HG03342 (cell line): ENCODE results near the gene PARK7.

Experiments used
- ATAC-seq: cut with Tn5 transposase; IDR thresholded peaks from one replicate; pipeline ENCODE4 v1.9.1; 2021; ENCODE audit warnings: mild to moderate bottlenecking, moderate library complexity; ENCODE audit not compliant: unreplicated experiment

PARK7 gene

GRCh38 chr1:8006037-8006963 is 44.8 kb downstream of the PARK7 start:
- no peak for ATAC-seq

DNA sequence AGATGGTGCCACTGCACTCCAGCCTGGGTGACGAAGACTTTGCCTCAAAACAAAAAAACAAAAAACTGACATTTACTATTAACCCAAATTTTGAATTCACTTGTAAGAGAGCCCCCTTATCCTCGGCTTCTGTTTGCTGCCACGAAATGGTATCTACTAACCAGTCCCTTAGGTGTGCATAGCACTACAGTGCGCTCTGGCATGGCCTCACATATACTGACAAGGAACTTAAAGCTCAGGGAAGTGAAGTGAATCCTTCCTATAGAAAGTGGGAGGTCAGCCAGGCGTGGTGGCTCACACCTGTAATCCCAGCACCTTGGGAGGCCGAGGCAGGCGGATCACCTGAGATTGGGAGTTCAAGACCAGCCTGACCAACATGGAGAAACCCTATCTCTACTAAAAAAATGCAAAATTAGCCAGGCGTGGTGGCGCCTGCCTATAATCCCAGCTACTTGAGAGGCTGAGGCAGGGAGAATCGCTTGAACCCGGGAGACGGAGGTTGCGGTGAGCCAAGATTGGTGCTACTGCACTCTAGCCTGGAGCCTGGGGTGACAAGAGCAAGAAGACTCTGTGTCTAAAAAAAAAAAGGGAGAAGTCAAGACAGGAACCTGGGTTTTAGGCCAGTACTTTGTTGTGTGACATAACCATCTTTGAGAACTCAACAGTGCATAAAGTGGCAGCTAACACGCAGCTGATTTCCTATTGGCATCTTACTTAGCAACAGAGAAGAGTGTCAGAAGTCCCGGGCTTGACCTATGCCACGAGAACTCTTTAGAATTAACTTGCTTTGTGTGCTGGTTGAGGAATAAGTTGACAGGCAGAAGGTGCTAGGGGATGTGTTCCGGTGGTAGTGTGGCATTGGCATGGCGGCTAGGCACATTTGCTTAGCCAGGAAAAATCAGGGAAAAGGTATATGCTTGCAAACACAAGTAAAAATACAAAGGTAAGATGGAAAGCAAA is 47.8 kb downstream of the PARK7 start:
- no peak for ATAC-seq

DNA sequence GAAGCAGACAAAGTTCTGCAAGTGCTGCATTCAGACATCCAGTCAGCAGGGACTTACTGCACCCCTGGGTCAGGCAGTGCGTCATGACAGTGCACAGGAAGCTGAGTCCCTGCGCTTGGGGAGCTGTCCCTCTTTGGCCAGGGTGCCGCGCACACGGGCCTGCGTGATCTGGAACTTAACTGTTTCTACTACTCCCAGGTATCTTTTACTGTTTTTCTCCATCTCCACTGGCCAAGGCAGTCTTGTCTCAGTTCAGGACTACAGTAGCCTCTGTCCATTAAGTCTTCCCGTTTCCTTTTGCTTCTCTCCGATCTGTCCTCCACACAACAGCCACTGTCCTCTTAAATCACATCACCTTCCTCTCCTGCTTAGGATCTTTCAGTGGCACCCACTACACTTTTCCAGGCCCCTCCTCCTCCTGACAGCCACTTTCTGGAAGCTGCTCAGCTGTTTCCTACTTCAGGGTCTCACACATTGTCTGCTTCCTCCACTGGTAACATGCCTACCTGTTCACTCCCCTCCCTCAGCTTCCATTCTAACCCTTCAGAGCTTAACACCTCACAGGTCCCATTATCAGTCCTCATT is 48.7 kb downstream of the PARK7 start:
- no peak for ATAC-seq

DNA sequence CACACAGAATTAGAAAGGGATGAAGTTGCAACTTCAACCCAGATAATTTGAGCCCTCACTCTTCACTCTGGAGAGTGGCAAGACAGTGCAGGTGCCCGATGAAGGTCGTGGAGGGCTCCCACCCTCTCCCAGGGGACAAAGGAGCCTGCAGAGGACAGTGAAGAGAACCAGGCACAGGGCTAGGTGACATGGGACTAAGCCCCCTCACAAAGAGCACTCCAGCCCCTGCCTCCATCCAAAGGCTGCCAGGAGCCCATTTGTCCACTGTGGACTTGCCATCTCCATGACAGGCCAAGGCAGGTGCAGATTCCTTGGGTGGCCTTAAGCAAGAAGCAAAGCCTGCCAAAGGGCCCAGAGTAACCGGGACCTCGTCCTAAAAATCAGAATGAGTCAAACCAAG is 49.5 kb downstream of the PARK7 start:
- ATAC-seq = no peak

DNA sequence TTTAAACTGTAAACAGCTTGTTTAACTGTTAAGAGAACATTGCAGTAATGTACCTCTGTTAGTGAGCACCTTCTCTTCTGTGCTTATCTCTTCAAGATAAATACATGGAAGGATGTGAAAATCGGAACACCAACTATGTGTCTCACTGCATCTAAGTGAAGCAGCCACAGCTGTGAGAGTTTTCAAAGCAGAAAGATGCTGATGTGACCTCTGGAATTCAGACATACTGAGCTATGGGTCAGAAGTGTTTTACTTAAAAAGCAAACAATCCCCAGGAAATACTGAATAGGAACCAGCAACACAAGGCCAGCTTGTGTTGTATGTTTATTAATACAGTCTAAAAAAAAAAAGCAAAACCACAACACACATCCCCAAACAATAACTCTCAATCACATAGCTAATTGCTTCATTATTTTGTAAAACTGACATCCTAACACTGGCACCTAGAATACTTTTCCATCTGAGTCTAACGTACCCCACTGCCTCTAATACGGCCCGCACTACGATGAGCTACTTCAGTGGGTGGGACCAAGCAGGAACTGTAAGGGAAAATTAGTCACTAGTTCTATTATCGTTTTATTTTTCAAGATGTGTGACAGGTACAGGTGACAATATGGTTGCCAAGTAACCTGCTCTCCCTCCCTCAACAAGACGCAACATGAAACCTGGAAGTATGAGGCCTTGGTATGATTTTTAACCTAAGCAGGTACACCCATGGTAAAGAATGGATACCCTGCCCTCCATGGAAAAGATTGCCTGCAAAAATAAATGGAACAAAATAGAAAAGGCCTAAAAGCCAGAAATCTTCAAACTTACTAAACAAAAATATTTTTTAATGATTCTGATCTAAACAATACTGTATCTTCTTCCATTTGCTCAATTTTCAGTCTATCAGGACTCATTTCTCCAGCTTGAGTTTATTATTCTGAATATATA is 50.7 kb downstream of the PARK7 start:
- ATAC-seq = no peak

DNA sequence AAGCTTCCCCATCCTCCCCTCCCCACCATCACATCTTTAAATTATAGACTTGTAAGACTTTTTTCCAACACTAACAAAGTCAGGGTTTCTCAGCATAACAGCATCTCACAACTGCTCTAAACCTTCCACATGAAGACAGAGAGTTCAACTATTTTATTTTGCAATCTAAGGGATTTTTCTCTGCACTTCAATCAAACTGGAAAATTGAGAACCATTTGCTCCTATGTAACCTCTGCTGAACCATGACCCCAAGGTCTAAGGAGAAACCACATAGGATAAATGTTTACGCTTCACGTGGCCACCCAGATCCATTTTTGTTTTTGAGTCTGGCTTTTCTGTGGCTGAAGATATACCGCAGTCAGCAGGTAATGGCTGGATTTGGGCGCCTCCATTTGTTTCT is 51.4 kb downstream of the PARK7 start:
- no peak for ATAC-seq

DNA sequence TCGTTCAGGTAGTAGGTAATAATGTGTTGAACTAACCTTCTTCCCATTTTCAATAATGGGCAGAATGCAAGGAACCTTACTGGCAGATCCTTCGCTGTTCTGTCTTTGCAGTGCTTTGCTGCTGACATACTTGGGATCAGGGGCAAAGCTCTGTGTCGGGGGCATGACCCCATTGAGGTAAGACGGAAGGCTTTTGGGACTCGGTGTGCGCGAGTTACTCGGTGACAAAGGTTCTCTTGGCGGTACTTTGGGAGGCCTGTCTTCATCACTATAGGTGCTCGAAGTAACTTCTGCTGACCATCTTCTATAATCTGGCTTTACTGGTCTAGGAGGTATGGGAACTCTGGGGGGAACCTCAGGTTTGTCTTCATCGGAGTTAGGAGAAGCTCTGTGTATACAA is 51.9 kb downstream of the PARK7 start:
- no peak for ATAC-seq

- ATAC-seq = no peak
Observed at GRCh38 chr1:8013800-8014199, 52.3 kb downstream of the PARK7 start.

DNA sequence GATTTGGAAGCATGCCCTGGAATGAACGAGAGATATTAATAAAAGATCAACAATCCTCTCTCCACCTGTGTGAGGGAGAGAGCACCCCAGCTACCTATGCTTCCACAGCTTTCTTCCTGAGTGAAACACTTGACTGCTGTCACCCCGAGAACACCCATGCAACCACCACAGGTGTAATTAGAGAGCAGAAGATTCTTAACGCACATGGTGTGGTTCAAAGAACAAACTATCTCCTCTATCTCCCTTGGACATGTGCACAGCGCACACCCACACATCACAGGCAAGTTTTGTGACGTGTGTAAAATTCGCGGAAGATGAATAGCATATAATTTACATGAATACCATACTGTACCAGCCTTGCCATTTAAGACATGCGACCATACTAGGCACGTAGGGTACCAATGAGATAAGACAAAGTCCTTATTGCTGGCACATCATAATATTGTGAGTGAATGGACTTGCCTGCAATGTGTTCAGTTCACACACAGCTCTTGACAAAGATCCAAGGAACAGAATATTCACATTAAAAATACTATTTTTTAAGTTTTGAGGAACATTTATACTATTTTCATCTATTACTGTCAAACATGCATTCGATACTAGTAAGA is 53.0 kb downstream of the PARK7 start:
- ATAC-seq = no peak

DNA sequence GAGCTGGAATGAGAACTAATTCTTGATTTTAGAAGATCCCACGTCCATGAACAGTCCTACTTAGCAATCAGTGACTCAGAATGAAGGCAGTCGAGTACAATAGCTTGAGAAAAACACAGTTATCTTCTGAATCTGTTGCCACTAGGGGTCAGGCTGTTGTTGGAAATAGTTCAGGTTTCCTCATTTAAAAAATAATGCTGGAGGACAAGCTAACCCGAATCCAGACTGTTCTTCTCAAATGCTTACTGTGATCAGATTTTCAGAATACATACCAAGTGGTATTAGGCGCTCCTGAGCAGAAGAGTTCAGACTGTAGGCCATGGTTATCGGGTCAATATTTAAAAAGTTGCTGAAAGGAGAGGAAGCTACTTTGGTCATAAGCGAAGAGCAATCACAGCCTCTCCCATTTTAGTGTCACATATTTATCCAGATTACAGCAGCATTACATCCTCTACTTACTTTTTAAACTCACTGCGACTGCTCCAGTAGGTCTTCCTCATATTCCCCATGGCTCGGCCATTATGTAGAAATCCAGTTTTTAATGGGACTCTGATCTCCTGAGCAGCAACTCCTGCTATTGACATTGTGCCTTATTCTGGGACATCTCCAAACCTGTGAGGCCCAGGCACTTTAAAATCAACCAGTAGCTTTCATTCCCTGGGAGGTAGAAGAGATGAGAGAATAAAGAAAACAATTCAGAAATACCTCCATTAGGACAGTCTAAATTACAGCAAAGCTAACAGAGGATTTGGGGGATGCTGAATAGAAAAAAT is 53.7 kb downstream of the PARK7 start:
- ATAC-seq = no peak

GRCh38 chr1:8015809-8016165 is 54.3 kb downstream of the PARK7 start:
- ATAC-seq = no peak

GRCh38 chr1:8016210-8016894 is 54.8 kb downstream of the PARK7 start:
- no peak for ATAC-seq

DNA sequence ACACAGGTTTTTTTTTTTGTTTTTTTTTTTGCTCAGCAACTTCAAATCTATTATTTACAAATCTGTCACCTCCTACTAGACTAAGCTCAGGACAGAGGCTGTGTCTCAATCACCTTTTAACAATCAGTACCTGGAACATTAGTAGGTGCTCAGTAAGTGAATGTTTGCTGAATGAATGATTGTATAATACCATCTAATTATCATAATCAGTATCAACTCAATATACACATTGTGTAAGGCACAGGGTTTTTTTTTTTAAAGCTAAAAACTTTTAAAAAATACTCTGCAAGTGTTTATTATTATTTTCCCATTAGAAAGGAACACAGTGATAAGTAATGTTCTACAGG is 55.4 kb downstream of the PARK7 start:
- ATAC-seq = no peak

- no peak for ATAC-seq
Observed at GRCh38 chr1:8017495-8018197, 56.1 kb downstream of the PARK7 start.

DNA sequence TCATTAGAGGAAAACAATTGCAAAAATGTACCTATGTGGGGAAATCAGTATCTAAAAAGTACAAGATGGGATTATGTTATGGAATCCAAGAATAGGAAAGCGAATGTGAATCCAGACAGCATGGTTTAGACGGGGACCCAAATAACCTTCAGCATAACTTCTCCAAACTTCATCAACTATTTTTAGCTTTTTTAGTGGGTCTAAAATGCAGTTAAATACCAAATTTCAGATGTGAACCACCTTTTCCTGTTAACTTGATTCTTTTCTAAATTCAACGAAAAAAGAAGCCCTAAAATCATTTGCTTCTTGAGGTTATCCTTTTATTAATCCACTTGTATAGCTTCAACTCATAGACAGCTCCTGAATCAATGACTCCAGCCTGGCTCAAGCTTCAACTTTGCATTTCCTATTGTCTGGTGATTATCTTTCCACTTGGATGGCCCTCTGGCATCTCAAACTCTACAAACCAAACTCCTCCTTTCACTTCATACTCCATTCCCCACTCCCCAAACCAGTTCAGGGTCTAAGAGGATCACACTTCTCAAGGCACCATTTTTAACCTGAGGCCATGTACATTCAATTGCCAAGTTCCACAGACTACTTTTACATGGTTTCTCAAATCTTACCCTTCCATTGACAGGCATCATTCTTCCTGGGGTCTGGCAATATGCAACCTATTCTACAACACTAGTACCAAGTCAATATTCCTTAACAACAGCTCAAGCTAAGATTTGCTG is 57.1 kb downstream of the PARK7 start:
- ATAC-seq = no peak

DNA sequence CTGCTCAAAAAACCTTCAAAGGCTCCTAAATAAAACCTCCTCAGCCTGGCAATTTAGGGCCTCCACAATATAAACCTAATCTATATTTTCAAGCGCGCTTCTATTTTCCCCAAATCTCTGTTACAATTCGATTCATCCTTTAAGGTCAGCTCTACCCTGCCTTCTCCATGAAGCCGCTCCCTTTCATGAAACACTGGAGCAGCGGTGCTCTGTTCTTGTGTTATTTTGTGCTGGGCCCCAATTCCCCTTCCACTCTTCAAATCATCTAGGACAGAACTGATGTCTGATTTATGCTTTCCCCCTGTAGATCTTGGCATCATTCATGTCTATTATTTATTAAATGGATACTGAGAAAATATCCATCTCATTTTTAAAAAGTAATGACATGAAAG is 57.7 kb downstream of the PARK7 start:
- ATAC-seq = no peak

- no peak for ATAC-seq
Observed at GRCh38 chr1:8020032-8020431, 58.5 kb downstream of the PARK7 start.
